HUES6 (cell line): ENCODE measurements around the gene PPP1R12A.
A peak's percentile ranks its signal among the peaks of the same experiment; 100 is the strongest.
"Not testable (repeated sequence)": the region's sequence is repeated elsewhere in the genome, so short reads cannot be mapped to it uniquely, and the experiment has no call there.

ENCODE experiments used
- H3K27ac ChIP-seq: 2 replicates; pipeline ENCODE4 v1.7.0; 2013; ENCODE audit warnings: low read depth, mild to moderate bottlenecking, low read length, inconsistent platforms
- H3K27me3 ChIP-seq: 2 replicates; pipeline ENCODE4 v1.6.1; 2013; ENCODE audit warnings: low read length; ENCODE audit not compliant: control insufficient read depth, insufficient read depth
- H3K36me3 ChIP-seq: 2 replicates; pipeline ENCODE4 v1.6.1; 2013; ENCODE audit warnings: low read length; ENCODE audit not compliant: control insufficient read depth, insufficient read depth
- H3K4me1 ChIP-seq: 2 replicates; pipeline ENCODE4 v1.6.1; 2013; ENCODE audit warnings: low read length; ENCODE audit not compliant: control insufficient read depth, insufficient read depth
- H3K4me3 ChIP-seq: 2 replicates; pipeline ENCODE4 v1.5.1; 2013; ENCODE audit warnings: low read depth, low read length
- H3K9ac ChIP-seq: one replicate; pipeline ENCODE4 v1.6.1; 2013; ENCODE audit warnings: mild to moderate bottlenecking, low read length
- H3K9me3 ChIP-seq: 2 replicates; pipeline ENCODE4 v1.6.1; 2013; ENCODE audit warnings: low read depth, low read length; ENCODE audit not compliant: control insufficient read depth, insufficient read depth

PPP1R12A gene

DNA sequence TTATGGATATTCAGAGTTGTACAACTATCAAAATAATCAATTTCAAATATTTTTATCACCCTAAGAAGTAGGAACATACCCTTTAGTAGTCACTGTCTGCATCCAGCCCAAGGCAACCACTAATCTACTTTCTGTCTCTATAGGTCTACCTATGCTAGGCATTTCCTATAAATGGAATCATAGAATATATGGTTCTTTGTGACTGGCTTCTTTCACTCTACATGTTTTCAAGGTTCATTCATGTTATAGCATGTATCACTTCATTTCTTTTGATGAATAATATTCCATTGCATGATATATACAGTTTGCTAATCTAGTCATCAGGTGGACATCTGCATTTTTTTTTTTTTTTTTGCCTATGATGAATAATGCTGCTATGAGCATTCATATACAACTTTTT, 112.4 kb downstream of the PPP1R12A start:
- H3K9me3 ChIP-seq, result no peaks in the 10 kb centered on the region
- peaks cover 25% of the 10 kb centered on the region for H3K36me3 ChIP-seq
- H3K4me1 ChIP-seq, result no peaks in the 10 kb centered on the region
- no peaks in the 10 kb centered on the region for H3K27me3 ChIP-seq
- H3K9ac ChIP-seq, result no peak overlapping the region
- no peak overlapping the region for H3K27ac ChIP-seq
- H3K4me3 ChIP-seq, result no peak overlapping the region

- H3K9me3 ChIP-seq, result no peaks in the 10 kb centered on the region
- H3K36me3 ChIP-seq, result peaks cover 37% of the 10 kb centered on the region
Observed at GRCh38 chr12:79818856-79819255, 116.0 kb downstream of the PPP1R12A start.

DNA sequence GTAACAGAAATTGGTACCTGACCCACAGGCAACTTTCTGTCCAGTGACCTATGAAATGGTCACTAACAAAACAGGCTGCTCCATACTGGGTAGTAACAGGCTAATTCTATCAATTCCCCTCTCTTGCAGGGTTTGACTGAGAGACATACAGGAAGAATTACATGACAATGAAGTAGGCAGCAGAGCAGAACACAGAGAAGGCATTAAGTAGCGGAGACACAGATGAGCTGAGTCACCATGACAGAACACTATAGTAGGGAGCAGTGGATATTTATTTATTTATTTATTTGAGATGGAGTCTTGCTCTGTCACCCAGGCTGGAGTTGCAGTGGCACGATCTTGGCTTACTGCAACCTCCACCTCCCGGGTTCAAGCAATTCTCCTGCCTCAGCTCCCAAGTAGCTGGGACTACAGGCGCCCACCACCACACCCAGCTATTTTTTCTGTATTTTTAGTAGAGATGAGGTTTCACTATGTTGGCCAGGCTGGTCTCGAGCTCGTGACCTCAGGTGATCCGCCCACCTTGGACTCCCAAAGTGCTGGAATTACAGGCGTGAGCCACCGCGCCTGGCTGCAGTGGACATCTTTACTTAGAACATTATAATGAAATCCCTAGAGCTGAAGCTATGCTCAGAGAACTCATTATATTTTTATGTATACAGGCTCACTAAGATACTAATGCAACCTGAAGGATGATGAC, 150.4 kb downstream of the PPP1R12A start:
- H3K9me3 ChIP-seq, H3K27me3 ChIP-seq, H3K4me3 ChIP-seq: not testable (repeated sequence)
- H3K36me3 ChIP-seq, result peaks cover 35% of the 10 kb centered on the region
- H3K27ac ChIP-seq, result peak overlapping the region; percentile 35
- peaks cover 33% of the 10 kb centered on the region for H3K4me1 ChIP-seq
- peak overlapping the region; percentile 10 for H3K9ac ChIP-seq

More at GRCh38 chr12:79818856-79819255, 116.0 kb downstream of the PPP1R12A start:
- Histone ChIP-seq H3K27ac (no peak overlapping the region), H3K27me3 (no peaks in the 10 kb centered on the region), H3K4me1 (no peaks in the 10 kb centered on the region), H3K9ac (no peak overlapping the region), H3K4me3 (no peak overlapping the region)

DNA sequence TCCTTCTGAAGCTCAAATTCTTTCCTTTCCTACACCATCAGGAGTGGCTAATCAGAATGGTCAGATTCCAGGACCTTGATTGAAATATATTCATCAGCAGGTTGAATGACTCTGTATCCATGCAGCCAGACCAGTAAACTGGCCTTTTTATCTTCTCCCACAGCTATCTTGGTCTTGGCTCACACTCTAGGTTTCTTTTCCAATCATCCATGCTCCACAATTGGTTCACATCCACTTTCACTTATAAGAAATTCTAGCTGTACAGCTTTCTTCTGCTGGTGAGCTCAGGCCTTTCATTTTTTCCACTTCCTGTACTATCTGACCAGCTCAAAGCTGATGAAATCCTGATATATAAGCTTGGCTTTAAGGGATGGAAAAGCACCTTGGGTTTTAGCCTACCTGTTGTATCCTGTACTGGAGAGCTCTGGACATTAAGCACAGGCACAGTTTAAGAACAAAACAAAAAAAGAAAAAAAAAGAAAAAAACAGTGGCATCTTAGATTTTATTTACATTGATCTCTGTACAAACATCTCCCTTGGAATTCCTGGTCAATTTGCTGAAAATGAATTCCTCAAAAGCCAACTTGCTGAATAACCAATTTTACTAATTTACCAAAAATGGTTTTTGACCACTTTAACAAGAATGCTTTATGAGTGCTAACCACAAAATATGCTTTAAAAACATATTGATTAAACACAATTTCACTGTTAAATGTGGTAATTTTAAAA, 152.6 kb downstream of the PPP1R12A start:
- Histone ChIP-seq H3K27me3 (no peaks in the 10 kb centered on the region), H3K36me3 (peaks cover 26% of the 10 kb centered on the region), H3K9me3 (no peaks in the 10 kb centered on the region), H3K9ac (no peak overlapping the region), H3K4me1 (peaks cover 33% of the 10 kb centered on the region), H3K4me3 (no peak overlapping the region), H3K27ac (no peak overlapping the region)

GRCh38 chr12:79778802-79779448, 156.0 kb downstream of the PPP1R12A start:
- Histone ChIP-seq H3K27me3 (no peaks in the 10 kb centered on the region), H3K36me3 (peaks cover 33% of the 10 kb centered on the region), H3K4me3 (no peak overlapping the region), H3K27ac (no peak overlapping the region), H3K4me1 (peaks cover 7% of the 10 kb centered on the region; the same call in 1 of the 2 replicates), H3K9me3 (no peaks in the 10 kb centered on the region), H3K9ac (no peak overlapping the region)

GRCh38 chr12:79776111-79776510, 158.8 kb downstream of the PPP1R12A start:
- no peak overlapping the region for H3K4me3 ChIP-seq
- no peak overlapping the region for H3K27ac ChIP-seq
- no peak overlapping the region for H3K9ac ChIP-seq
- no peaks in the 10 kb centered on the region for H3K9me3 ChIP-seq
- H3K4me1 ChIP-seq, result no peaks in the 10 kb centered on the region
- H3K36me3 ChIP-seq, result peaks cover 25% of the 10 kb centered on the region
- no peaks in the 10 kb centered on the region for H3K27me3 ChIP-seq

DNA sequence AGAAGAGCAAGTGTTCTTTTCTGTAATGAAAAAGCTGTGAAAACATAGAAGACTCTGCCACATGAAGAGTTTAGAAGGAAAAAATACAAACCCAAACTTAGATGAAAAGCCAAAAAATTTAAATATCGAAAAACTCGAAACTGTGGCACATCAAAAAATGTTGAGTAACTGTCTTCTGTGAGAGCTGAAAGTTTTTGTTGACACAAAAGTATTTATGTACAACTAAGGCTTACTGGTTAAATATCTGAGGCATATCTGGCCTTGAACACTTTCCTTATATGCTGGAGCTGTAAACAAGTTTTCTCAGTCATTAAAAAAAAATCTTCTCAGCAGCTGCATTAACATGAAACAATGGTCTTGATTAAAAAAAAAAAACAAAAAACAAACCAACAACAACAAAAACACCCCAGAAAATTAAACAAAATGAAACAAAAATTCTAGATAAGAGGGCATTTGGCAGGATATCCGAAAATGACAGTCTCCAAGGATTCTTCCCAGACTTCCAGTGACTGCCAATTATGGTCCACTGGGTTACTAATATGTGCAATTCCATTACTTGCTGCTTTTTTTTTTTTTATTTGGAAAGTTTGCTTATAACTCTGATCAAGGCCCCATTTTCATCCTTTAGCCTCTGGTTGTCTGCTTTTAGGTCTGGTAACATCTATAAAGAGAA, 159.4 kb downstream of the PPP1R12A start:
- Histone ChIP-seq H3K4me1 (no peaks in the 10 kb centered on the region), H3K9ac (no peak overlapping the region), H3K27ac (no peak overlapping the region), H3K9me3 (no peaks in the 10 kb centered on the region), H3K36me3 (peaks cover 23% of the 10 kb centered on the region), H3K27me3 (no peaks in the 10 kb centered on the region), H3K4me3 (no peak overlapping the region)

DNA sequence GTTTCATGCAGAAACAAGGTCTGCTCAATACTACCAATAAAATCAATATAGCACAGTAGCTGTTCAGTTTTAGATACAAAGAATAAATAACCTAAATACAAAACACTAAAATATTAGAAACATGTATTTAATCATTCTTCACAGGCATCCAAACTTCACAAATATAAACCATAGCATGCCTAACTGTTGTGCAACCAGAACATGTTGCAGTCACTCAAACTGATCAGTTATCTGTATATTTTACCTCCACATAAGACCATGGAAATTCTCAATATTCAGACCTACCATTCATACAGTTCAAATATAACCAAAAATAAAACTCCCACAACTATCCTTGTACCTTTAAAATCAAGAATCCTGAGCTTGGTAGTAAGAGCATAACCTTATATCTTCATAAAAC, 161.0 kb downstream of the PPP1R12A start:
- Histone ChIP-seq H3K27me3 (no peaks in the 10 kb centered on the region), H3K4me1 (no peaks in the 10 kb centered on the region), H3K4me3 (no peak overlapping the region), H3K27ac (no peak overlapping the region), H3K36me3 (peaks cover 14% of the 10 kb centered on the region), H3K9ac (no peak overlapping the region), H3K9me3 (no peaks in the 10 kb centered on the region)

DNA sequence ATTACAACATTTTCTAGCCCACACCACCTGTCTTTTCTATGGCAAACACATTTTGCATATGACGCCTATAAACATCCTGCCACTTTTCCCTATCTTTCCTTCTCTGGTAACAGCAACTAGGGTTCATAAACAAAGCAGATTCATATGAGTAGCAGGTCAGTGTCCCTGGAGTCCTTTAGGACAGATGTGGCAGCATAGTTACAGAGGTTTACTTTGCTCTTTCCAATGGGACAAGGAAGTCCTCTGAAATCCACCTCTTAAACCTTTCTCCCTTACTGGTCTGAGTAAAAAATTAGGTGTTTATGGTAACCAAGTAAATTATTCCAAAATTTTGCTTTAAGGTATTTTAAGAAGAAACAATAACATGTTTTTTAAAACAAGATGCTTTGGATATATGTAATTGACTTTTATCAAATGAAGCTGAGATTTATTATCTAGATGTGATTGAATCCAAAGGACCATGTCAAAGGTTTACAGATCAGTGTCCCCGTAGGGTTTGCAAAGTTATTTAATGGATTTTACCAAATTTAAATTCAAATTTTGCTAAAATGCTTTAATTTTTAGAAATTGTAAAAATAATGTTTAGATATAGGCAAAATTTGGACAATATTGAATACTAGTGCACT, 164.9 kb downstream of the PPP1R12A start:
- Histone ChIP-seq H3K4me3 (no peak overlapping the region), H3K36me3 (peaks cover 3% of the 10 kb centered on the region), H3K4me1 (no peaks in the 10 kb centered on the region), H3K27me3 (no peaks in the 10 kb centered on the region), H3K9me3 (no peaks in the 10 kb centered on the region), H3K9ac (no peak overlapping the region), H3K27ac (no peak overlapping the region)

GRCh38 chr12:79769189-79769859, 165.6 kb downstream of the PPP1R12A start:
- Histone ChIP-seq H3K4me1 (no peaks in the 10 kb centered on the region), H3K9me3 (no peaks in the 10 kb centered on the region), H3K4me3 (no peak overlapping the region), H3K27ac (no peak overlapping the region), H3K9ac (no peak overlapping the region), H3K36me3 (no peaks in the 10 kb centered on the region; the same call in 1 of the 2 replicates), H3K27me3 (no peaks in the 10 kb centered on the region)
